DND-41 (cell line): ENCODE data around the gene RNF186.
"Not testable (repeated sequence)": the region's sequence is repeated elsewhere in the genome, so short reads cannot be mapped to it uniquely, and the experiment has no call there.

ENCODE experiments used
- ATAC-seq: fragments of 200-7000 bp; cut with Tn5 transposase; 3 replicates; pipeline ENCODE4 v1.9.1; 2021; ENCODE audit warnings: low read depth; ENCODE audit not compliant: insufficient read depth
- DNase-seq: peaks from one replicate; pipeline ENCODE4 v3.0.0-alpha.2; 2020
- H2AFZ ChIP-seq: 2 replicates; pipeline ENCODE4 v1.6.0; 2012; ENCODE audit warnings: low read depth, low read length
- H3K27ac ChIP-seq: 2 replicates; pipeline ENCODE4 v1.5.1; 2012; ENCODE audit warnings: low read length, inconsistent platforms
- H3K27me3 ChIP-seq: fragments of 200-600 bp; sonication (generic); 2 replicates; pipeline ENCODE4 v1.6.0; 2012; ENCODE audit warnings: low read length, mild to moderate bottlenecking, inconsistent platforms; ENCODE audit not compliant: insufficient read depth, poor library complexity
- H3K36me3 ChIP-seq: 2 replicates; pipeline ENCODE4 v1.5.1; 2012; ENCODE audit warnings: low read length, inconsistent platforms; ENCODE audit not compliant: insufficient read depth
- H3K4me1 ChIP-seq: 2 replicates; pipeline ENCODE4 v1.5.1; 2012; ENCODE audit warnings: mild to moderate bottlenecking, low read length; ENCODE audit not compliant: insufficient read depth
- H3K4me2 ChIP-seq: 2 replicates; pipeline ENCODE4 v1.6.0; 2012; ENCODE audit warnings: mild to moderate bottlenecking, moderate library complexity, low read length, inconsistent platforms; ENCODE audit not compliant: insufficient read depth
- H3K4me3 ChIP-seq, 2 experiments: fragments of 200-600 bp in 1 of 2; shearing (Covaris generic) in 1 of 2; 2 replicates each; pipeline ENCODE4 v1.5.1; 2012 to 2016; ENCODE audit warnings: inconsistent platforms in 2 of 2, low read length in 2 of 2, mild to moderate bottlenecking in 2 of 2, low read depth in 1 of 2, moderate library complexity in 1 of 2
- H3K79me2 ChIP-seq: 2 replicates; pipeline ENCODE4 v1.6.0; 2012; ENCODE audit warnings: low read length, inconsistent platforms; ENCODE audit not compliant: insufficient read depth
- H3K9ac ChIP-seq: 2 replicates; pipeline ENCODE4 v1.6.0; 2012; ENCODE audit warnings: low read depth, mild to moderate bottlenecking, inconsistent platforms, low read length, moderate library complexity
- H3K9me3 ChIP-seq: 2 replicates; pipeline ENCODE4 v1.5.1; 2012; ENCODE audit warnings: low read length, moderate library complexity, mild to moderate bottlenecking, inconsistent platforms; ENCODE audit not compliant: insufficient read depth, severe bottlenecking
- H4K20me1 ChIP-seq: 2 replicates; pipeline ENCODE4 v1.6.0; 2012; ENCODE audit warnings: low read length; ENCODE audit not compliant: insufficient read depth
- EZH2 ChIP-seq: IDR thresholded peaks from 3 replicates; pipeline ENCODE4 v1.6.1; 2012; ENCODE audit warnings: borderline replicate concordance, low read depth, mild to moderate bottlenecking, moderate library complexity, low read length, inconsistent platforms; ENCODE audit not compliant: severe bottlenecking
- TF ChIP-seq, protein P1 (sequence below): IDR thresholded peaks from 2 replicates; pipeline ENCODE4 v1.5.1; 2012; ENCODE audit warnings: borderline replicate concordance, low read length, moderate library complexity, mild to moderate bottlenecking; ENCODE audit not compliant: poor library complexity, severe bottlenecking; ENCODE audit errors: extremely low read depth

RNF186 gene

DNA sequence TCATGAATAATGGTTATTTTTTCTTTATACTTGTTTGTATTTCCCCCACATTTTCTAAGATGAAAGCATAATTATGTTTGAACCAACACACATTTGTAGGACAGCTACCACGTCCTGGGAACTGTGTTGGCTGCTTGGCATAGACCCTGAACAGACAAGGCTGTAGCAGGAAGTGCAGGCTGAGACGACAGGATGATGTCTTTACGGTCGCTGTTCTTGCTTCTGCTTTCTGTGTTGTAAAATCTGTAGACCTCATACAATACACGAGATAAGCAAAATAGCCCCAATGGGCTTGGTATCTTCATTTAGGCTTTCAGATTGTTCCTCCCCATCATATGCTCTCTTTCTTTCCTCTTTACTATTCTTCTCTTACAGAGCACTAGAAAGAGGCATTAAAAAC is 43.8 kb upstream of the RNF186 start:
- TF ChIP-seq, protein P1, sequence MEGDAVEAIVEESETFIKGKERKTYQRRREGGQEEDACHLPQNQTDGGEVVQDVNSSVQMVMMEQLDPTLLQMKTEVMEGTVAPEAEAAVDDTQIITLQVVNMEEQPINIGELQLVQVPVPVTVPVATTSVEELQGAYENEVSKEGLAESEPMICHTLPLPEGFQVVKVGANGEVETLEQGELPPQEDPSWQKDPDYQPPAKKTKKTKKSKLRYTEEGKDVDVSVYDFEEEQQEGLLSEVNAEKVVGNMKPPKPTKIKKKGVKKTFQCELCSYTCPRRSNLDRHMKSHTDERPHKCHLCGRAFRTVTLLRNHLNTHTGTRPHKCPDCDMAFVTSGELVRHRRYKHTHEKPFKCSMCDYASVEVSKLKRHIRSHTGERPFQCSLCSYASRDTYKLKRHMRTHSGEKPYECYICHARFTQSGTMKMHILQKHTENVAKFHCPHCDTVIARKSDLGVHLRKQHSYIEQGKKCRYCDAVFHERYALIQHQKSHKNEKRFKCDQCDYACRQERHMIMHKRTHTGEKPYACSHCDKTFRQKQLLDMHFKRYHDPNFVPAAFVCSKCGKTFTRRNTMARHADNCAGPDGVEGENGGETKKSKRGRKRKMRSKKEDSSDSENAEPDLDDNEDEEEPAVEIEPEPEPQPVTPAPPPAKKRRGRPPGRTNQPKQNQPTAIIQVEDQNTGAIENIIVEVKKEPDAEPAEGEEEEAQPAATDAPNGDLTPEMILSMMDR: no peak
- TF ChIP-seq EZH2: no peak
- Histone ChIP-seq H3K79me2 (no peaks in the 10 kb centered on the region), H3K9me3 (peaks cover 2% of the 10 kb centered on the region), H3K27me3 (peaks cover 3% of the 10 kb centered on the region), H3K4me3 (no peak overlapping the region), H3K4me2 (no peak overlapping the region), H4K20me1 (no peaks in the 10 kb centered on the region), H2AFZ (no peak overlapping the region), H3K36me3 (no peaks in the 10 kb centered on the region), H3K27ac (no peak overlapping the region), H3K9ac (no peak overlapping the region), H3K4me1 (no peaks in the 10 kb centered on the region)
- ATAC-seq (no peak), DNase-seq (no peak)

GRCh38 chr1:19854866-19855265 is 39.8 kb upstream of the RNF186 start:
- H3K9ac ChIP-seq: no peak overlapping the region
- no peak overlapping the region for H2AFZ ChIP-seq
- H3K36me3 ChIP-seq: no peaks in the 10 kb centered on the region
- no peak for TF ChIP-seq EZH2
- TF ChIP-seq, protein P1: no peak
- no peaks in the 10 kb centered on the region for H4K20me1 ChIP-seq
- H3K9me3 ChIP-seq: no peaks in the 10 kb centered on the region
- no peaks in the 10 kb centered on the region for H3K4me1 ChIP-seq
- H3K4me3 ChIP-seq: no peak overlapping the region
- DNase-seq (no peak), ATAC-seq (no peak)
- no peak overlapping the region for H3K4me2 ChIP-seq
- H3K27me3 ChIP-seq: peaks cover 6% of the 10 kb centered on the region
- no peaks in the 10 kb centered on the region for H3K79me2 ChIP-seq
- H3K27ac ChIP-seq: no peak overlapping the region

GRCh38 chr1:19852036-19852435 is 37.0 kb upstream of the RNF186 start:
- no peak overlapping the region for H3K4me2 ChIP-seq
- no peak overlapping the region for H2AFZ ChIP-seq
- no peak overlapping the region for H3K9ac ChIP-seq
- peaks cover 9% of the 10 kb centered on the region for H3K27me3 ChIP-seq
- H3K4me3 ChIP-seq: no peak overlapping the region
- TF ChIP-seq, protein P1: no peak
- TF ChIP-seq EZH2: no peak
- ATAC-seq: no peak
- H3K79me2 ChIP-seq: no peaks in the 10 kb centered on the region
- no peaks in the 10 kb centered on the region for H3K36me3 ChIP-seq
- no peaks in the 10 kb centered on the region for H4K20me1 ChIP-seq
- no peak overlapping the region for H3K27ac ChIP-seq
- no peak for DNase-seq
- no peaks in the 10 kb centered on the region for H3K4me1 ChIP-seq
- no peaks in the 10 kb centered on the region for H3K9me3 ChIP-seq

GRCh38 chr1:19850214-19850613 is 35.1 kb upstream of the RNF186 start:
- Histone ChIP-seq H3K4me3 (no peak overlapping the region), H3K4me1 (no peaks in the 10 kb centered on the region), H3K9me3 (no peaks in the 10 kb centered on the region), H4K20me1 (no peaks in the 10 kb centered on the region), H3K79me2 (no peaks in the 10 kb centered on the region), H3K27ac (no peak overlapping the region), H3K9ac (no peak overlapping the region), H3K27me3 (peaks cover 9% of the 10 kb centered on the region), H3K36me3 (no peaks in the 10 kb centered on the region), H3K4me2 (no peak overlapping the region), H2AFZ (no peak overlapping the region)
- ATAC-seq: no peak
- no peak for DNase-seq
- TF ChIP-seq, protein P1: no peak
- TF ChIP-seq EZH2: no peak

DNA sequence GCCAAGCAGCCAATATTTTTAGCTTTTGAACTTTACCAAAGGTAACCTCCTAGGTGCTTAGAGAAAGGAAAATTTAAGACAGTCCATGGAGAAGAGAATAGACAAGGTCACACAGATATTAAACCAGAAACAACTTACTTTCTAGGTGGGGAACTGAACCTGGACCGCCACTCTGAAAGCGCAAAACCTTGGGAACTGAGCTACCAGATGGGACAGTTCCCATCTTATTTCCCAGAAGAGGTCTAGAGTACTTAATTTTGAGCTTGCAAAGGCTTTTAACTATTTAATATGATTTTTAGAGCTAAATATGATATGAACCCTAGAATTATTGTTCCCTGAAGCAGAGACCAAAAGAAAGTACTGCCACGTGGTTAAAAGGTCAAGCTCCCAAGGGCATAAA is 34.2 kb upstream of the RNF186 start:
- not testable (repeated sequence) for H3K36me3 ChIP-seq, H3K27ac ChIP-seq, DNase-seq, H2AFZ ChIP-seq, H3K9ac ChIP-seq, H3K4me2 ChIP-seq, H3K4me3 ChIP-seq, H3K4me1 ChIP-seq, H4K20me1 ChIP-seq, H3K9me3 ChIP-seq, H3K79me2 ChIP-seq, ATAC-seq
- H3K27me3 ChIP-seq: peaks cover 13% of the 10 kb centered on the region
